Epithelial cell of esophagus (primary cell): ENCODE results near the gene CLCN7.

Experiments
- DNase-seq: peaks from one replicate; pipeline ENCODE4 v3.0.0; 2010; ENCODE audit warnings: low read depth
- H3K4me3 ChIP-seq: 2 replicates; pipeline ENCODE4 v1.5.1; 2011; ENCODE audit warnings: mild to moderate bottlenecking, low read length, control low read depth
- CTCF ChIP-seq: IDR thresholded peaks from 2 replicates; pipeline ENCODE4 v1.5.1; 2011; ENCODE audit warnings: low read depth, mild to moderate bottlenecking, low read length, control low read depth, inconsistent platforms; ENCODE audit not compliant: insufficient read depth; ENCODE audit errors: missing control alignments

CLCN7 gene

GRCh38 chr16:1416521-1416941 lies 58.3 kb downstream of the CLCN7 start:
- DNase-seq = peak; percentile 62
- no peak for TF ChIP-seq CTCF
- H3K4me3 ChIP-seq = no peak overlapping the region

GRCh38 chr16:1414532-1415260 lies 60.1 kb downstream of the CLCN7 start, which contains the start of gene UNKL:
Gene UNKL, minus strand, starts transcription at chr16:1414704. Its CDS starts 13 bp downstream, at chr16:1414691.
- H3K4me3 ChIP-seq = peak within 1 kb of the TSS; percentile 74
- DNase-seq = peak; percentile 37
- TF ChIP-seq CTCF = no peak

GRCh38 chr16:1413684-1414531 lies 60.9 kb downstream of the CLCN7 start:
- peak; percentile 52 for DNase-seq
- TF ChIP-seq CTCF = no peak
- peak overlapping the region; percentile 74 for H3K4me3 ChIP-seq

- no peak for TF ChIP-seq CTCF
- H3K4me3 ChIP-seq = no peak overlapping the region
- DNase-seq = no peak
Measured at GRCh38 chr16:1412847-1413246, 62.0 kb downstream of the CLCN7 start.

- TF ChIP-seq CTCF = no peak
- DNase-seq = peak; percentile 87
- H3K4me3 ChIP-seq = peak overlapping the region; percentile 52
Measured at GRCh38 chr16:1408171-1408837, 66.5 kb downstream of the CLCN7 start.

GRCh38 chr16:1407753-1408152 lies 67.1 kb downstream of the CLCN7 start:
- DNase-seq = no peak
- peak overlapping the region; percentile 22 for H3K4me3 ChIP-seq
- TF ChIP-seq CTCF = no peak
